Esophagus muscularis mucosa (tissue), 3 donors: ENCODE measurements around the gene SNX13.

ENCODE experiments used
- POLR2A ChIP-seq: fragments of 450-650 bp; IDR thresholded peaks from one replicate; pipeline ENCODE4 v1.6.1; 2017; ENCODE audit warnings: antibody characterized with exemption, moderate library complexity, mild to moderate bottlenecking, low read depth
- TF ChIP-seq, protein P1 (sequence below), 3 experiments: fragments of 200-600 bp in 2 of 3; fragments of 450-650 bp in 1 of 3; sonication (generic) in 2 of 3; IDR thresholded peaks; one replicate each; pipeline ENCODE4 v1.5.1; 2017 to 2019; ENCODE audit warnings: antibody characterized with exemption in 3 of 3, mild to moderate bottlenecking in 2 of 3, moderate library complexity in 1 of 3

DNA sequence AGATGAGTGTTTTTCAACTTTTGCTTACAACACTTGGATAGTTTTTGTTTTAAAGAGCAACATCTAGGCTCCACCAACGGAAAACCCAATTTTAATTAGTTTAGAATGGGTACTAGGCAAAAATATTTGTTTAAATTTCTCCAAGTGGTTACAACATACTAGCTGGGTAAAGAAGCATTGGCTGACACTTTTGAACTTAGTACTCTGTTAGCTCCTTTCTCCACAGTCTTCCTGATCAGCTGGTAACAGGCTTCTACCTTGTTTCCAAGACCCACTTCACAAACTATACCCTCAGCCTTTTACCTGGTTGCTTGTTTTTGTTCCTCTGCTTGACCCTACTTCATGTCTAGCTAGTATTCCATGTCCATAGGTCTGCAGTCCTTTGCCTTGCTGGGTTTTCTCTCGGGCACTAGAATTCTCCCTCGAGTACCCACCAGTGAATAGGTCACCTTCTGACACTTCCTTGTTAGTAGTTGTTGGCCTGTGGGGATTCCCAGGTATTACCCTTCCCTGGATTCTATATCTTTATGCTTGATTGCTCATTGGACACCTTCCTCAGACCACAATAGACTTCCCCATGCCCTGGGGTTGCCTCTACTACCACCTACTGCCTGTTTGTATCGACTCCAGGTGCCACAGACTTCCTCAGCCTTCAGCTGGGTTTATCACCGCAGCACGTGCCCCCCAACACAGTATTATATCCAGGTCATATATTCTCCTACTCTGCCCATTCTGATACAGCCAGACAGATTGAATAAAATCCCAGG lies 45.4 kb upstream of the SNX13 start:
- no peak for TF ChIP-seq POLR2A
- TF ChIP-seq, protein P1, sequence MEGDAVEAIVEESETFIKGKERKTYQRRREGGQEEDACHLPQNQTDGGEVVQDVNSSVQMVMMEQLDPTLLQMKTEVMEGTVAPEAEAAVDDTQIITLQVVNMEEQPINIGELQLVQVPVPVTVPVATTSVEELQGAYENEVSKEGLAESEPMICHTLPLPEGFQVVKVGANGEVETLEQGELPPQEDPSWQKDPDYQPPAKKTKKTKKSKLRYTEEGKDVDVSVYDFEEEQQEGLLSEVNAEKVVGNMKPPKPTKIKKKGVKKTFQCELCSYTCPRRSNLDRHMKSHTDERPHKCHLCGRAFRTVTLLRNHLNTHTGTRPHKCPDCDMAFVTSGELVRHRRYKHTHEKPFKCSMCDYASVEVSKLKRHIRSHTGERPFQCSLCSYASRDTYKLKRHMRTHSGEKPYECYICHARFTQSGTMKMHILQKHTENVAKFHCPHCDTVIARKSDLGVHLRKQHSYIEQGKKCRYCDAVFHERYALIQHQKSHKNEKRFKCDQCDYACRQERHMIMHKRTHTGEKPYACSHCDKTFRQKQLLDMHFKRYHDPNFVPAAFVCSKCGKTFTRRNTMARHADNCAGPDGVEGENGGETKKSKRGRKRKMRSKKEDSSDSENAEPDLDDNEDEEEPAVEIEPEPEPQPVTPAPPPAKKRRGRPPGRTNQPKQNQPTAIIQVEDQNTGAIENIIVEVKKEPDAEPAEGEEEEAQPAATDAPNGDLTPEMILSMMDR (IDR thresholded peaks at IDR 0.05) = no peak
